Hepatocyte (in vitro differentiated cells): Measurements from ENCODE around the gene PURA.

ENCODE experiments used
- CTCF ChIP-seq: fragments of 200-600 bp; sonication (generic); IDR thresholded peaks from 2 replicates; pipeline ENCODE4 v1.5.1; 2016; ENCODE audit warnings: antibody characterized with exemption, mild to moderate bottlenecking; ENCODE audit not compliant: poor library complexity
- EZH2 ChIP-seq: fragments of 200-600 bp; sonication (generic); IDR thresholded peaks from 2 replicates; pipeline ENCODE4 v1.6.1; 2016; ENCODE audit warnings: antibody characterized with exemption, mild to moderate bottlenecking, borderline replicate concordance
- EZH2phosphoT487 ChIP-seq: fragments of 200-600 bp; sonication (generic); IDR thresholded peaks from one replicate; pipeline ENCODE4 v1.6.1; 2018; ENCODE audit warnings: antibody characterized with exemption, mild to moderate bottlenecking, low read depth, moderate library complexity; ENCODE audit not compliant: unreplicated experiment, severe bottlenecking

- TF ChIP-seq CTCF (no peak), EZH2 (no peak), EZH2phosphoT487 (no peak)
Measured at GRCh38 chr5:140159014-140159927, 45.4 kb downstream of the PURA start.
